ENCODE measurements around the gene H1-8. TPM values are rescaled to one million over a fixed set of nuclear protein-coding genes. Genes with fewer than 3 reads are reported as not detected.

Gene H1-8
- total RNA-seq, 2 donors from 2014 or later = not detected

GRCh38 chr3:129552287-129553050 lies 9.5 kb downstream of the H1-8 start:
- Histone ChIP-seq H3K27ac (no peak overlapping the region), H3K4me3 (no peak overlapping the region), H3K4me1 (ENCODE audit: control insufficient read depth in 1 of 2, low read depth in 2 of 2) (peaks cover 22 to 51% of the 10 kb centered on the region in 2 donors), H3K27me3 (replicated peaks; ENCODE audit: insufficient read depth) (no peaks in the 10 kb centered on the region), H3K36me3 (no peaks in the 10 kb centered on the region), H3K9me3 (no peaks in the 10 kb centered on the region)
- no peak for DNase-seq (ENCODE audit: low spot score)
- no peak for TF ChIP-seq CTCF (IDR thresholded peaks at IDR 0.05)
- no peak for ATAC-seq (ENCODE audit: insufficient number of reproducible peaks, low FRiP score, low read depth)

- no peak overlapping the region for H3K27ac ChIP-seq
- H3K9me3 ChIP-seq = no peaks in the 10 kb centered on the region
- DNase-seq (ENCODE audit: low spot score) (no peak), ATAC-seq (ENCODE audit: insufficient number of reproducible peaks, low FRiP score, low read depth) (no peak)
- no peak for TF ChIP-seq CTCF (IDR thresholded peaks at IDR 0.05)
- H3K27me3 ChIP-seq (replicated peaks; ENCODE audit: insufficient read depth) = no peaks in the 10 kb centered on the region
- peaks cover 27 to 57% of the 10 kb centered on the region in 2 donors for H3K4me1 ChIP-seq (ENCODE audit: control insufficient read depth in 1 of 2, low read depth in 2 of 2)
- no peaks in the 10 kb centered on the region for H3K36me3 ChIP-seq
- H3K4me3 ChIP-seq = no peak overlapping the region
Observed at GRCh38 chr3:129553171-129553570, 10.2 kb downstream of the H1-8 start.

- TF ChIP-seq CTCF (IDR thresholded peaks at IDR 0.05) = no peak
- Histone ChIP-seq H3K27ac (no peak overlapping the region), H3K4me1 (ENCODE audit: control insufficient read depth in 1 of 2, low read depth in 2 of 2) (peaks cover 33 to 63% of the 10 kb centered on the region in 2 donors), H3K27me3 (replicated peaks; ENCODE audit: insufficient read depth) (no peaks in the 10 kb centered on the region), H3K4me3 (no peak overlapping the region), H3K36me3 (no peaks in the 10 kb centered on the region), H3K9me3 (no peaks in the 10 kb centered on the region)
- DNase-seq (ENCODE audit: low spot score) (no peak), ATAC-seq (ENCODE audit: insufficient number of reproducible peaks, low FRiP score, low read depth) (no peak)
Observed at GRCh38 chr3:129553719-129554118, 10.7 kb downstream of the H1-8 start.

- Histone ChIP-seq H3K27me3 (replicated peaks; ENCODE audit: insufficient read depth) (no peaks in the 10 kb centered on the region), H3K4me3 (no peak overlapping the region), H3K36me3 (no peaks in the 10 kb centered on the region), H3K4me1 (ENCODE audit: control insufficient read depth in 1 of 2, low read depth in 2 of 2) (peaks cover 41 to 71% of the 10 kb centered on the region in 2 donors), H3K27ac (no peak overlapping the region), H3K9me3 (no peaks in the 10 kb centered on the region)
- DNase-seq (ENCODE audit: low spot score) (no peak), ATAC-seq (ENCODE audit: insufficient number of reproducible peaks, low FRiP score, low read depth) (no peak)
- TF ChIP-seq CTCF (IDR thresholded peaks at IDR 0.05) = no peak
Observed at GRCh38 chr3:129554356-129555152, 11.6 kb downstream of the H1-8 start.

GRCh38 chr3:129555153-129555550 lies 12.2 kb downstream of the H1-8 start:
- ATAC-seq (ENCODE audit: insufficient number of reproducible peaks, low FRiP score, low read depth) = no peak

More at GRCh38 chr3:129555153-129555550, 12.2 kb downstream of the H1-8 start:
- Histone ChIP-seq H3K4me3 (no peak overlapping the region), H3K27me3 (replicated peaks; ENCODE audit: insufficient read depth) (no peaks in the 10 kb centered on the region), H3K9me3 (no peaks in the 10 kb centered on the region), H3K36me3 (peaks cover 5% of the 10 kb centered on the region), H3K27ac (no peak overlapping the region), H3K4me1 (ENCODE audit: control insufficient read depth in 1 of 2, low read depth in 2 of 2) (peaks cover 47 to 77% of the 10 kb centered on the region in 2 donors)
- TF ChIP-seq CTCF (IDR thresholded peaks at IDR 0.05) = no peak
- no peak for DNase-seq (ENCODE audit: low spot score)

All from thoracic aorta (tissue), 2 donors.